ENCODE results near the gene TDRD7.

Gene TDRD7

GRCh38 chr9:97510797-97511654 lies 99.1 kb downstream of the TDRD7 start:
- H3K4me3 ChIP-seq (replicated peaks; ENCODE audit: low read depth, low read length) = no peak overlapping the region
- DNase-seq (ENCODE audit: low read depth) = peak; percentile 57
- TF ChIP-seq CTCF (IDR thresholded peaks at IDR 0.05; ENCODE audit: low read length, missing control alignments) = no peak

GRCh38 chr9:97511655-97512427 lies 99.9 kb downstream of the TDRD7 start:
- TF ChIP-seq CTCF (IDR thresholded peaks at IDR 0.05; ENCODE audit: low read length, missing control alignments) = no peak
- no peak overlapping the region for H3K4me3 ChIP-seq (replicated peaks; ENCODE audit: low read depth, low read length)
- DNase-seq (ENCODE audit: low read depth) = no peak

- no peak for TF ChIP-seq CTCF (IDR thresholded peaks at IDR 0.05; ENCODE audit: low read length, missing control alignments)
- no peak for DNase-seq (ENCODE audit: low read depth)
- H3K4me3 ChIP-seq (replicated peaks; ENCODE audit: low read depth, low read length) = no peak overlapping the region
Observed at GRCh38 chr9:97512966-97513560, 101.2 kb downstream of the TDRD7 start.

GRCh38 chr9:97514531-97514930 lies 102.6 kb downstream of the TDRD7 start:
- no peak for DNase-seq (ENCODE audit: low read depth)
- TF ChIP-seq CTCF (IDR thresholded peaks at IDR 0.05; ENCODE audit: low read length, missing control alignments) = no peak
- no peak overlapping the region for H3K4me3 ChIP-seq (replicated peaks; ENCODE audit: low read depth, low read length)

GRCh38 chr9:97515662-97516061 lies 103.8 kb downstream of the TDRD7 start:
- no peak overlapping the region for H3K4me3 ChIP-seq (replicated peaks; ENCODE audit: low read depth, low read length)
- no peak for DNase-seq (ENCODE audit: low read depth)
- TF ChIP-seq CTCF (IDR thresholded peaks at IDR 0.05; ENCODE audit: low read length, missing control alignments) = no peak

- no peak overlapping the region for H3K4me3 ChIP-seq (replicated peaks; ENCODE audit: low read depth, low read length)
- no peak for DNase-seq (ENCODE audit: low read depth)
- TF ChIP-seq CTCF (IDR thresholded peaks at IDR 0.05; ENCODE audit: low read length, missing control alignments) = no peak
Observed at GRCh38 chr9:97516111-97516510, 104.2 kb downstream of the TDRD7 start.
